G401.6 (cell line): ENCODE measurements around the gene NFATC2.
"Not testable (repeated sequence)": the region's sequence is repeated elsewhere in the genome, so short reads cannot be mapped to it uniquely, and the experiment has no call there.

Source experiments
- FAIRE-seq: peaks from 2 replicates; lab custom pipeline; 2012; peaks lifted over from hg19 to GRCh38; lab: Jason Lieb, UNC

NFATC2 gene

GRCh38 chr20:51567622-51568021 lies 25.1 kb upstream of the NFATC2 start:
- no peak for FAIRE-seq

DNA sequence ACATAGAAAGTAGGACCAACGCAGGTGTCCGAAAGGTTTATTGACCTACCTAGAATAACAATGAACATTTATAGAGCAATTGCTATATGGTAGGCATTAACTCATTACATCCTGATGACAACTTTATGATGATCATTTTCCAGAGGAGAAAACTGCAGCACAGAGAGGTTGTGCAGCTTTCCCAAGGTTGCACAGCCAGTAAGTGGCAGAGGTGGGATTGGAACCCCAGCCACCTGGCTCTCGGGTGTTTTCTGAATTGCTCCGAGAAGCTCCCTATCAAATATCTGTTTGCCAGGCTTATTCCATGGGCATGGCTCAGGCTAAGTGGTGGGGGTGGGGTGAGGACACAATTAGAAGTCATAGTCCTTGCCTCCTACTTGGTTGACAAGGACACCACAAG lies 24.1 kb upstream of the NFATC2 start:
- no peak for FAIRE-seq

DNA sequence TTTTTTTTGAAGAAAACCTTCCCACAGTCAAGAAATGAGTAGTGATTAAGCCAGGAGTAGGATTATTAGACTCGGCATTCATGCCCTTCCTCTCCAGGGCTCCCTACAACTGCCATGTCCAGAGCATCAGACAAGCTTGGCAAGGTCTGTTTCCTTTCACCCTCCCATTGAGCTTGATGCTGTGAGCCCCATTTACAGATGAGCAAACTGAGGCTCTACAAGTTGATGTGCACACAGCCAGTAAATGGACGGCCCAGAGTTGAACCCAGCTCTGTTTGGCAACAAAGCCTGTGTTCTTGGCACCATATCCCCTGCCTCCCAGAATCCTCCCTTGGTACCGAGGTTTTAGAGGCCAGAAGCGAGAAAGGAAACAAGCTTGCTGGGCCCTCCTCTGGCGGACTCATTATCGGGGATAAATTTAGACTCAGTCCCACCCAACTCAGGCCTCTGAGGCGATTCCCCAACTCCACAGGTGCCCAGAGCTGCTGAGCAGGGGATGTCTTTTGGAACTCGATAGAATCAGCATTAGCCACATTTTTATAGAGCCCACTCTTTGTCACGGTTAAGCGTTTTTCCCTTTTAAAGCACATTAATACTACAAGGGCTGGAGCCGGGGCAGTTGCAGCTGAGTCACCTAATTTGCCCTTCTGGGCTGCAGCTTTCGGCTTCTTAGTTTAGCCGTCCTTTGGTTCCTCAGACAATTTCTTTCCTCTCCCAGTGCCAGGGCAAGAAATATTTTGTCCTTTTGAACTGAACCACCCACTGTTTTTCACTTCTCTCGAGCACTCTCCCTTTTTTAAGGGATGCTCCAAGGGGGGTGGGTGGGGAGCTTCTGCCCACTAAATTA lies 23.0 kb upstream of the NFATC2 start:
- peak; percentile 31 for FAIRE-seq

GRCh38 chr20:51563486-51564332 lies 21.2 kb upstream of the NFATC2 start:
- FAIRE-seq, result no peak

GRCh38 chr20:51563174-51563485 lies 20.6 kb upstream of the NFATC2 start:
- no peak for FAIRE-seq

DNA sequence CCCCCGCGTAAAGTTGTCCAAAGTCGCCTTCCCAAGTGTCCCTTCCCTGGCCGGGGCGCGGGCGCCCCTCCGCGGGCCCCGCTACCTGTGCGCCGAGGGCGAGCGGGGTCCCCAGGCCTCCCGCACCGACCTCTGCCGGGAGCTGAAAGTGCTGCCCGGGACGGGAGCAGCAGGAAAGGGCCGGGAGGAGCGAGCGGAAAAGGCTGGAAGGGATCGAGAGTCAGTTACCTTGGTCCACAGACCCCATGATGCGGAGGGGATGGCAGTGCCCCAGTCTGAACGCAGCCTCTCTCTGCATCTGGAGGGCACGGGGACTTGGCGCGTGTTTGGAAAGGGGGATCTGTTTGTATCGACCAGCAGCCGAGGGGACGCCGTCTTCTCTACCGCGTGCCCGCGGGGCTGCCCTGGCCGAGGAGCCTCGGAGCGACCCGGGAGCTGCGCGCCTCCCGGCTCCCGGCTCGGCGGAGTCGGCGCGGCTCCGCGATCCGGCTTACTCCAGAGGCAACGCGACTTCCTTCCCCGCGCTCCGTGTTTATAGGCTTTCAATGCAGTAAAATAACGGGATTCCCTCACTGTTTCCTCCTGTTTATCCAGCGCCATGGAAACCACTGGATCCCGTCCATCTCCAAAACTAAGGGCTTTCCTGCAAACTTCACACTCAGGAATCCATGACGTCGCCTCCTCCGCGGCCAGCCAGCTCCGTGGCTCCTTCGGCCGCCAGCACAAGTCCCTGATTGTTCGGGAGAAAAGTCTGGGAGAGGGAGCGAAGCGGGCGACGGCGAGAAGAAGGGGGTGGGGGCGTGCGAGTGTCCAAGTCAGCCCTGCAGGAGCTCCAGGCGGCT lies 20.0 kb upstream of the NFATC2 start:
- no peak for FAIRE-seq

- no peak for FAIRE-seq
Observed at GRCh38 chr20:51562027-51562331, 19.5 kb upstream of the NFATC2 start.

GRCh38 chr20:51560550-51561307 lies 18.2 kb upstream of the NFATC2 start:
- no peak for FAIRE-seq

- no peak for FAIRE-seq
Observed at GRCh38 chr20:51560042-51560441, 17.5 kb upstream of the NFATC2 start.

- FAIRE-seq, result no peak
Observed at GRCh38 chr20:51554538-51555165, 12.1 kb upstream of the NFATC2 start.

DNA sequence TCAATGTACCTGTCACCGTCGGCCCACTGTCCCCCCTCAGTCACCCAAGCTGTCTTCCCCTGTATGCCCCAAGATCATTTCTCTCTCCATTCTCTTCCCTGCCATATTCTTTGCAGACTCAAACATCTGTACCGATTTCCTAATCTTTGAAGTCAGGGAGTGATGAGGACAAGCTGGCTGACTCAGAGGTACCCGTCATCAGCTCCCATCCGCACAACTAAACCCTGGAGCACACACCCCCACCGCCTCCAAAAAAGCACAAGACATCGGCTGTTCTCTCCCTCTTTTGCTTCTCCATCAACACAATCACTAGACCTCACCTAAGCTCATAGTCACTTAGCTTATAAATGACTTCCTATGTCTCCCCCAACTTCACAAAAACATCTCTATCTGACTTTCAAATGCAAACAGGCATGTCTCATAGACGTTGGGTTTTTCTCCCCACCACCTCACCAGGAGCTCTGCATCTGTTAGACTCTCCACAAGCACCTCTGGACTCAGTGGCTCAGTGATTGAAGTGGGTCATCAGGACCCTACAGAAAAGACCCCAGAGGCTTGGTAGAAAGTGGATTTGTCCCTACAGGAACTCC lies 11.5 kb upstream of the NFATC2 start:
- FAIRE-seq, result no peak

GRCh38 chr20:51551186-51551585 lies 8.7 kb upstream of the NFATC2 start:
- no peak for FAIRE-seq

- FAIRE-seq, result no peak
Observed at GRCh38 chr20:51549474-51549873, 7.0 kb upstream of the NFATC2 start.

GRCh38 chr20:51547951-51548350 lies 5.4 kb upstream of the NFATC2 start:
- FAIRE-seq, result no peak

- FAIRE-seq, result no peak
Observed at GRCh38 chr20:51545515-51545914, 3.0 kb upstream of the NFATC2 start.

DNA sequence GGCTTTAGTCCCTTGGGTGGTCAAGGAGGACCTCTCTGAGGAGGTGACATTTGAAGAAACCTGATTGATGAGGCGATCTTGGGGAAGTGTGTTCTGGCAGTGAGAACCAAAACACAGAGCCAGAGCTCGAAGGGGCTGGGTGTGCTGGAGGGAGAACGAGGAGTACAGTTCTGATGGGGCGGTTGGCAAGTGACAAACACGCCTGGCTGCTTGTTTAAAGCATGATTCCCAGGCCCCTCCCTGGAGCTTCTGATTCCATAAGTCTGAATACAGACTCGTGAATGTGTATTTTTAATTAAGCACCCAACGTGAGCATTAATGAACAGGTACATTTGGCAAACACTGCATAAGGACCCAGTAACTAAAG lies 886 bp upstream of the NFATC2 start:
- no peak for FAIRE-seq

GRCh38 chr20:51542033-51542570 lies 417 bp downstream of the NFATC2 start:
- FAIRE-seq, result no peak

GRCh38 chr20:51541189-51542032 lies 1.1 kb downstream of the NFATC2 start:
- FAIRE-seq, result no peak

DNA sequence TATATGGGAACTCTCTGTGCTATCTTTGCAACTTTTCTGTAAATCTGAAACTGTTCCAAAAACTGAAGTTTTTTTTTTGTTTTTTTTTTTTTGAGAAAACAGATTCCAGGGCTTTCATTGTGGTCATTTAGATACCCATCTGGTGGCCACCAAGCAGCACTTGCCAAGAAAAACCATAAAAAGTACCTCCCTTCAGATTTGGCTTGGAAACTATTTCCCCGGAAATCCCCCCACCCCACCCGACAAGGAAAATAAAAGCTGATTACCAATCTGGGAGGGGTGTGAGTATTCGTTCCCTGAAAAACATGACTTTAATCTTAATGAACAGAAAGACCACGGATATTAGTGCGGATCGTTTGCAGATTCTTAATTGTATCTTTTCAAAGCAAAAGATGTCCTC lies 1.9 kb downstream of the NFATC2 start:
- FAIRE-seq, result no peak

DNA sequence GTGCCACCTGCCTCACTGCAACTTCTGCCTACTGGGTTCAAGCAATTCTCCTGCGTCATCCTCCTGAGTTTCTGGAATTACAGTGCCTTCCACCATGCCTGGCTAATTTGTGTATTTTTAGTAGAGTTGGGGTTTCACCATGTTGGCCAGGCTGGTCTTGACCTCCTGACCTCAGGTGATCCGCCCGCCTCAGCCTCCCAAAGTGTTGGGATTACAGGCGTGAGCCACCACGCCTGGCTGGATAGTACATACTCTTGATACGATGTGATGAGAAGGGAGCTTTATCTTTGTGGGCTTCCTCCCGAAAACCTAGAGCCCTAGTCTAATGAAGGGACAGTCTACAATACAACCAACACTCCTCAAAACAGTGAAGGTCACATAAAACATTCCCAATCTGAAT lies 2.4 kb downstream of the NFATC2 start:
- FAIRE-seq, result not testable (repeated sequence)
